OCI-LY1 (cell line): ENCODE results near the gene USP50.

Experiments
- H2AFZ ChIP-seq: fragments of 200-600 bp; sonication (generic), shearing (Covaris generic); 2 replicates; pipeline ENCODE4 v1.6.0; 2014; ENCODE audit warnings: antibody characterized with exemption, mild to moderate bottlenecking, low read length
- H3F3A ChIP-seq: fragments of 200-600 bp; sonication (generic), shearing (Covaris generic); 2 replicates; pipeline ENCODE4 v1.6.0; 2014; ENCODE audit warnings: mild to moderate bottlenecking, antibody characterized with exemption, low read length, moderate library complexity; ENCODE audit not compliant: insufficient read depth
- H3K27ac ChIP-seq: fragments of 200-600 bp; sonication (generic); 2 replicates; pipeline ENCODE4 v1.5.1; 2014; ENCODE audit warnings: low read length, mixed run types, mild to moderate bottlenecking, low read depth; ENCODE audit not compliant: poor library complexity, severe bottlenecking
- H3K27me3 ChIP-seq: fragments of 200-600 bp; sonication (generic); 2 replicates; pipeline ENCODE4 v1.6.0; 2014; ENCODE audit warnings: antibody characterized with exemption, mild to moderate bottlenecking, low read length, moderate library complexity; ENCODE audit not compliant: insufficient read depth
- H3K36me3 ChIP-seq: fragments of 200-600 bp; sonication (generic); 2 replicates; pipeline ENCODE4 v1.6.1; 2014; ENCODE audit warnings: mild to moderate bottlenecking, antibody characterized with exemption, low read length, moderate library complexity, mixed read lengths; ENCODE audit not compliant: insufficient read depth
- H3K4me1 ChIP-seq: fragments of 200-600 bp; sonication (generic); 2 replicates; pipeline ENCODE4 v1.5.1; 2014; ENCODE audit warnings: mild to moderate bottlenecking, low read length, moderate library complexity; ENCODE audit not compliant: insufficient read depth, severe bottlenecking
- H3K4me2 ChIP-seq: fragments of 200-600 bp; sonication (generic), shearing (Covaris generic); 2 replicates; pipeline ENCODE4 v1.6.1; 2014; ENCODE audit warnings: low read length
- H3K4me3 ChIP-seq: fragments of 200-600 bp; sonication (generic); 2 replicates; pipeline ENCODE4 v1.5.1; 2014; ENCODE audit warnings: low read length, low read depth, mild to moderate bottlenecking, mixed read lengths; ENCODE audit not compliant: poor library complexity, severe bottlenecking
- H3K79me2 ChIP-seq: fragments of 200-600 bp; shearing (Covaris generic); 2 replicates; pipeline ENCODE4 v1.6.1; 2016; ENCODE audit warnings: mixed run types, low read length, mixed read lengths; ENCODE audit not compliant: insufficient read depth
- H3K9ac ChIP-seq: fragments of 200-600 bp; sonication (generic), shearing (Covaris generic); 2 replicates; pipeline ENCODE4 v1.6.1; 2014; ENCODE audit warnings: mild to moderate bottlenecking, low read length, mixed read lengths
- H3K9me2 ChIP-seq: fragments of 200-600 bp; sonication (generic), shearing (Covaris generic); 2 replicates; pipeline ENCODE4 v1.6.1; 2014; ENCODE audit warnings: low read depth, mild to moderate bottlenecking, low read length, mixed read lengths
- H3K9me3 ChIP-seq: fragments of 200-600 bp; shearing (Covaris generic); 2 replicates; pipeline ENCODE4 v1.6.1; 2014; ENCODE audit warnings: low read length, mixed read lengths
- H4K20me1 ChIP-seq: fragments of 200-600 bp; sonication (generic), shearing (Covaris generic); 2 replicates; pipeline ENCODE4 v1.6.0; 2016; ENCODE audit warnings: mild to moderate bottlenecking, low read length; ENCODE audit not compliant: insufficient read depth
- CTCF ChIP-seq: fragments of 200-600 bp; sonication (generic), shearing (Covaris generic); IDR thresholded peaks from 2 replicates; pipeline ENCODE4 v1.5.1; 2017; ENCODE audit warnings: mild to moderate bottlenecking, antibody characterized with exemption, low read length, moderate library complexity, mixed read lengths
- EZH2 ChIP-seq: fragments of 200-600 bp; sonication (generic), shearing (Covaris generic); IDR thresholded peaks from 2 replicates; pipeline ENCODE4 v1.8.0; 2017; ENCODE audit warnings: borderline replicate concordance, mixed run types, mild to moderate bottlenecking, antibody characterized with exemption, low read length, moderate library complexity, mixed read lengths

The USP50 gene

DNA sequence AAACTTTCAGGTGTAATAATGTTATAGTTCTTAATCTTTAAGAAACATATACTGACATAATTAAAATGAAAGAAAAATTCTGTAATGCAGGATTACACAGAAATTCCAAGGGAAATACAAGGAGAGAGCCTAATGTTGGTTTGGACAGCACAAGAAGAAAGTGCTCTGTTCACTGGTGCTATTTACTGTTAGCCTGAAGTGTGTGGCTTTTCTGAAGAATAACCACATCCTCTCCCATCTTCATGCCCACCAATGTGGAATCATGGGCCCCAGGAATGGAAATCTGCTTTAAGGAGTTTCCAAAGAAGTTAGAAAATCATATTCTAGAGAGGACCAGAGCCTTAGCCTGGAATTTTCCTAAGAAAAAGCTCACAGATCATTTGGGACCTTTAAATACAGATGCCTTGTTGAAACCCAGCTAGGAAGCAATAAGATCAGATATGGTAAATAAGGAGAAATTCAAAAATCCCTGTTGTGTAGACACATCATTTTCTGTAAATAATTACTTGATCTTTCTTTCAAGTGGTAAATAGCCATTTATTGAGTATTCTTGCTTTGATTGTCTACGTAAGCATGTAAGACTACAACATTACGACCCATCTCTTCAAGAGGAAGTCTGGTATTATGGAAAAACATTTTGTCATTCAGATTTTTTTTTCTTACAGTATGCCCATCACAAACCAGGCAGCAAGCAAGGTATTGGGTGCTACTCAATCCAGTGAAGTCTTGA, 10.3 kb upstream of the USP50 start:
- Histone ChIP-seq H4K20me1 (no peaks in the 10 kb centered on the region), H3K4me3 (no peak overlapping the region), H3F3A (no peaks in the 10 kb centered on the region; the same call in 1 of the 2 replicates), H3K4me1 (no peaks in the 10 kb centered on the region), H3K9me3 (no peaks in the 10 kb centered on the region), H3K9ac (no peak overlapping the region), H3K9me2 (no peaks in the 10 kb centered on the region), H3K79me2 (no peaks in the 10 kb centered on the region), H2AFZ (no peak overlapping the region), H3K4me2 (no peak overlapping the region), H3K36me3 (peaks cover 11% of the 10 kb centered on the region), H3K27ac (no peak overlapping the region), H3K27me3 (no peaks in the 10 kb centered on the region)
- TF ChIP-seq EZH2 (no peak), CTCF (no peak)

GRCh38 chr15:50552238-50552637, 5.8 kb upstream of the USP50 start:
- TF ChIP-seq EZH2 (no peak), CTCF (no peak)
- Histone ChIP-seq H2AFZ (no peak overlapping the region), H3K4me3 (no peak overlapping the region), H3K9ac (no peak overlapping the region), H3F3A (no peaks in the 10 kb centered on the region), H3K9me2 (no peaks in the 10 kb centered on the region), H3K9me3 (no peaks in the 10 kb centered on the region), H4K20me1 (no peaks in the 10 kb centered on the region), H3K4me2 (no peak overlapping the region), H3K36me3 (no peaks in the 10 kb centered on the region), H3K27ac (no peak overlapping the region), H3K4me1 (no peaks in the 10 kb centered on the region), H3K79me2 (no peaks in the 10 kb centered on the region), H3K27me3 (no peaks in the 10 kb centered on the region)

DNA sequence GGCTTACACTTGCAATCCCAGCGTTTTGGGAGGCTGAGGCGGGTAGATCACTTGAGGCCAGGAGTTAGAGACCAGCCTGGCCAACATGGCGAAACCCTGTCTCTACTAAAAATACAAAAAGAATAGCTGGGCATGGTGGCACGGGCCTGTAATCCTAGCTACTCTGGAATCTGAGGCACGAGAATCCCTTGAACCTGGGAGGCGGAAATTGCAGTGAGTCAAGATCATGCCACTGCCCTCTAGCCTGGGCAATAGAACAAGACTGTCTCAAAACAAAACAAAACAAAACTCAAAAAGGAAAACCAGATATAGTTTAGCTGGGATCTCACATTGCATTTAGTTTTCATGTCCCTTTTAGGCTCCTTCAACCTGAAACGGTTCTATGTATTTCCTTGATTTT, 2.9 kb upstream of the USP50 start:
- no peaks in the 10 kb centered on the region for H4K20me1 ChIP-seq
- no peak overlapping the region for H3K27ac ChIP-seq
- no peak overlapping the region for H3K4me2 ChIP-seq
- H3K9me3 ChIP-seq, result no peaks in the 10 kb centered on the region
- no peak overlapping the region for H2AFZ ChIP-seq
- H3K4me1 ChIP-seq, result no peaks in the 10 kb centered on the region
- H3K9ac ChIP-seq, result no peak overlapping the region
- no peaks in the 10 kb centered on the region for H3K27me3 ChIP-seq
- no peaks in the 10 kb centered on the region for H3K9me2 ChIP-seq
- H3K4me3 ChIP-seq, result no peak overlapping the region
- H3K36me3 ChIP-seq, result no peaks in the 10 kb centered on the region
- no peak for TF ChIP-seq CTCF
- H3F3A ChIP-seq, result no peaks in the 10 kb centered on the region
- no peaks in the 10 kb centered on the region for H3K79me2 ChIP-seq
